ENCODE results near the gene CLDN7. TPM values are rescaled to one million over a fixed set of nuclear protein-coding genes. Genes with fewer than 3 reads are reported as not detected.

CLDN7 gene
- total RNA-seq, 1 donor from 2014 or later: not detected

DNA sequence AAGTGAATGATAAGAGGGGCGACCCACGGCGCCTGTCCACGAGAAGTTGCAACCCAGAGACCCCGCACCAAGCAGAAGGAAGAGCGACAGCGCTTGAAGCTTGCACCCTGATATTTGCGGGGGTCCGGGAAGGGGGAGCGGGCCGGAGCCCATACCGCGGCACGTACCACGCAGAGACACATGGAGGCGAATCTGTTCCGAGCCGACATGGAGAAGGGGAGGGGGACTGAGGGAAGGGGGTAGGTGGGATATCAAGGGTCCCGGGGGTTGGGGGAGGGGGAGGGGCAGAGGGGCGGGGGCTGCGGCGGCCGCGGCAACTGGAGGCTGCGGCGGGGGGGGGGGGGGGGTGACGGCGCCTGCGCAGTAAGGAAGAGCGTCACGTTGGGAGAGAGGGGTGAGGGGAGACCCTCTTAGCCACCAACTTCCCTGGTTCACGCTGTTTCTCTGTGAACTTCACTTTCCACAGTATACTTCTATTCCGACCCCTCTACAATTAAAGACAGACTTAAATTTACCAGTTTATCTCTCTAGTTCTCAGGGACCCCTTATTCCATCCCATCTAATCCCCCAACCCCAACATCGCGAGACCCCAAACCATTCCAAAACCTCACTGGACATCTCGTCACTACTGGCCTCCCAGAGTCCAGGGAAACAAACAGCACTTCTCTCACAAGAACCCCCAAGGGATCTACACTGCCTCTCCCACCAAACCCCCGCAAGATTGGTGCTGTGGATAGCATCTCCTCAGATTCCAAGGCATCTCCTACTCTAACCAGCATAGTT is 50.6 kb downstream of the CLDN7 start:
- TF ChIP-seq, protein P1, sequence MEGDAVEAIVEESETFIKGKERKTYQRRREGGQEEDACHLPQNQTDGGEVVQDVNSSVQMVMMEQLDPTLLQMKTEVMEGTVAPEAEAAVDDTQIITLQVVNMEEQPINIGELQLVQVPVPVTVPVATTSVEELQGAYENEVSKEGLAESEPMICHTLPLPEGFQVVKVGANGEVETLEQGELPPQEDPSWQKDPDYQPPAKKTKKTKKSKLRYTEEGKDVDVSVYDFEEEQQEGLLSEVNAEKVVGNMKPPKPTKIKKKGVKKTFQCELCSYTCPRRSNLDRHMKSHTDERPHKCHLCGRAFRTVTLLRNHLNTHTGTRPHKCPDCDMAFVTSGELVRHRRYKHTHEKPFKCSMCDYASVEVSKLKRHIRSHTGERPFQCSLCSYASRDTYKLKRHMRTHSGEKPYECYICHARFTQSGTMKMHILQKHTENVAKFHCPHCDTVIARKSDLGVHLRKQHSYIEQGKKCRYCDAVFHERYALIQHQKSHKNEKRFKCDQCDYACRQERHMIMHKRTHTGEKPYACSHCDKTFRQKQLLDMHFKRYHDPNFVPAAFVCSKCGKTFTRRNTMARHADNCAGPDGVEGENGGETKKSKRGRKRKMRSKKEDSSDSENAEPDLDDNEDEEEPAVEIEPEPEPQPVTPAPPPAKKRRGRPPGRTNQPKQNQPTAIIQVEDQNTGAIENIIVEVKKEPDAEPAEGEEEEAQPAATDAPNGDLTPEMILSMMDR (conservative IDR thresholded peaks at IDR 0.05): no peak
- DNase-seq (ENCODE audit: low read depth, low spot score): no peak
- peak overlapping the region; percentile 38 for H3K27ac Mint-ChIP-seq (ENCODE audit: unreplicated experiment)
- H3K36me3 Mint-ChIP-seq (ENCODE audit: low read depth): no peaks in the 10 kb centered on the region
- peaks cover 23% of the 10 kb centered on the region for H3K27me3 Mint-ChIP-seq (ENCODE audit: low read depth)
- no peaks in the 10 kb centered on the region for H3K9me3 Mint-ChIP-seq
- peak overlapping the region; percentile 67 for H3K4me3 Mint-ChIP-seq
- H3K4me1 Mint-ChIP-seq: peaks cover 66% of the 10 kb centered on the region

Small RNA genes within 50 kb of the gene (microRNA-seq; reads per million reads assigned to microRNA genes)
- 13,023 reads per million, percentile 95 among the genes with 10 or more reads in this experiment for gene MIR324

Other genes starting within 250 kb of the CLDN7 start
- 143 and 157 TPM in 2 replicates for gene RNASEK, start 249.9 kb downstream of the CLDN7 start, total RNA-seq
- 0.41 and 0.42 TPM in 2 replicates for gene BCL6B, start 239.4 kb downstream of the CLDN7 start, total RNA-seq
- gene SLC16A13, start 226.5 kb downstream of the CLDN7 start, total RNA-seq: 11.1 and 12.2 TPM in 2 replicates
- gene SLC16A11, start 218.4 kb downstream of the CLDN7 start, total RNA-seq: not detected in 2 replicates
- not detected in 2 replicates for gene CLEC10A, start 182.2 kb downstream of the CLDN7 start, total RNA-seq
- gene ASGR2, start 147.7 kb downstream of the CLDN7 start, total RNA-seq: not detected in 2 replicates
- gene ASGR1, start 83.1 kb downstream of the CLDN7 start, total RNA-seq: 9.6 and 11.2 TPM in 2 replicates
- 49.4 and 51.4 TPM in 2 replicates for gene DLG4, start 42.6 kb downstream of the CLDN7 start, total RNA-seq
- gene ACADVL, start 42.5 kb downstream of the CLDN7 start, total RNA-seq: 215 and 220 TPM in 2 replicates
- 130 and 140 TPM in 2 replicates for gene DVL2, start 28.0 kb downstream of the CLDN7 start, total RNA-seq
- gene PHF23, start 23.0 kb downstream of the CLDN7 start, total RNA-seq: 72.7 and 75.2 TPM in 2 replicates
- gene GABARAP, start 20.0 kb downstream of the CLDN7 start, total RNA-seq: 470 and 479 TPM in 2 replicates
- gene CTDNEP1, start 10.7 kb downstream of the CLDN7 start, total RNA-seq: 179 and 182 TPM in 2 replicates
- gene ELP5, start 10.3 kb downstream of the CLDN7 start, total RNA-seq: 74.4 and 77.4 TPM in 2 replicates
- gene SLC2A4, start 19.2 kb upstream of the CLDN7 start, total RNA-seq: 5.8 and 6.1 TPM in 2 replicates
- 0.54 and 0.96 TPM in 2 replicates for gene YBX2, start 32.2 kb upstream of the CLDN7 start, total RNA-seq
- gene EIF5A, start 45.1 kb upstream of the CLDN7 start, total RNA-seq: 725 and 743 TPM in 2 replicates
- 84.2 and 89.9 TPM in 2 replicates for gene GPS2, start 52.9 kb upstream of the CLDN7 start, total RNA-seq
- gene NEURL4, start 66.9 kb upstream of the CLDN7 start, total RNA-seq: 65.6 and 69.5 TPM in 2 replicates
- 1.2 and 1.3 TPM in 2 replicates for gene ACAP1, start 74.1 kb upstream of the CLDN7 start, total RNA-seq
- 7.9 and 8.0 TPM in 2 replicates for gene KCTD11, start 89.7 kb upstream of the CLDN7 start, total RNA-seq
- gene TMEM95, start 92.7 kb upstream of the CLDN7 start, total RNA-seq: not detected in 2 replicates
- 0.21 and 0.43 TPM in 2 replicates for gene TNK1, start 118.6 kb upstream of the CLDN7 start, total RNA-seq
- gene PLSCR3, start 132.0 kb upstream of the CLDN7 start, total RNA-seq: 21.9 and 25.7 TPM in 2 replicates
- 71.5 and 71.6 TPM in 2 replicates for gene TMEM256, start 141.6 kb upstream of the CLDN7 start, total RNA-seq
- gene NLGN2, start 145.4 kb upstream of the CLDN7 start, total RNA-seq: 104 and 106 TPM in 2 replicates
- 0.26 and 0.93 TPM in 2 replicates for gene SPEM1, start 157.8 kb upstream of the CLDN7 start, total RNA-seq
- gene SPEM2, start 163.1 kb upstream of the CLDN7 start, total RNA-seq: not detected in 2 replicates
- not detected in 2 replicates for gene SPEM3, start 166.4 kb upstream of the CLDN7 start, total RNA-seq
- 1.1 and 1.3 TPM in 2 replicates for gene TMEM102, start 173.0 kb upstream of the CLDN7 start, total RNA-seq
- 6.0 and 6.5 TPM in 2 replicates for gene FGF11, start 177.0 kb upstream of the CLDN7 start, total RNA-seq
- gene CHRNB1, start 182.6 kb upstream of the CLDN7 start, total RNA-seq: 9.7 and 9.9 TPM in 2 replicates
- gene ZBTB4, start 217.2 kb upstream of the CLDN7 start, total RNA-seq: 13.6 and 14.3 TPM in 2 replicates
- gene SLC35G6, start 219.0 kb upstream of the CLDN7 start, total RNA-seq: not detected in 2 replicates
- 181 and 183 TPM in 2 replicates for gene POLR2A, start 221.9 kb upstream of the CLDN7 start, total RNA-seq

All from neural crest cell (in vitro differentiated cells).